HG03139 (cell line): ENCODE data around the gene CDK5RAP2.

ENCODE experiments used
- ATAC-seq: cut with Tn5 transposase; IDR thresholded peaks from one replicate; pipeline ENCODE4 v1.9.1; 2021; ENCODE audit not compliant: unreplicated experiment

Gene CDK5RAP2

GRCh38 chr9:120410925-120411501, 169.0 kb downstream of the CDK5RAP2 start:
- no peak for ATAC-seq

DNA sequence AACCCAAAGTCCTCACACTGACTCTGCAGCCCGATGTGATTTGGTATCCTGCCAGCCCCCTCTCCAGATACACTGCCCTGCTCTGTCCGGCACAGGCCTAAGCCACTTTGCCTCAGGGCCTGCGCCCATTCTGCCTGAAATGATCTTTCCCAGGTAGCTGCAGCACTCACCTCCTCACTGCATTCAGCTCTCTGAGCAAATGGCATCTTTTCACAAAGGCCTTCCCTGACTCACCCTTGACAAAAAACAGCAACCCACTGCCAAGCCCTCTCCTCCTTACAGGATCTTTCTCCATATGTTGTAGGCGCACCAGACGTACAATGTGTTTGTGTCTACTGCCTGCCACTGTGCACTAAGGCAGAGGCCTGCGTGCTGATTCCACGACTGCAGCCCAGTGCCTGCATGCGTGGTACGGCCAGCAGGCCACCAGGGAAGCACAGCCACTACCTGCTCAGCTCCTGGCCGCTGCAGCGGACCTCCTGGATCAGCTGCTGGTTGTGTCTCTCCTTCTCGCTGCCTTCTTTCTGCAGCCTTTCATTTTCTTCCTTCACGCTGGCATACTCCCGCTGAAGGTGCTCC, 171.2 kb downstream of the CDK5RAP2 start:
- no peak for ATAC-seq

DNA sequence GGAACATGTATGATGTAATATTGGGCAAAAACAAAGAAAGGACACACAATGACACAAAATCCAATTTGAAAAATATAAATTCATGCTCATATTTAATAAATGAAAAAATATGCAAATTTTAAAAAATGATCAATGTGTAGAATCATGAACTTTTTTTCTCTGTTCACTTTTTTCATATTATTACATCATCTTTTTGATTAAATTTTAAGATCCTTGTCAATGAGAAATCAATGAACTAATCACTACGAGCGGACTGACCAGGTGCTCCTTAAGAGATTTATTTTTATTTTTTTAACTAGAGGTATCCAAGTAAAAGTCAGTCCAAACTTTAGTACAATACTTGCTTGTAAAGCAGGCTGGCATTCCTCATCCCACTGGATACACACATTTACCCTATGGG, 174.1 kb downstream of the CDK5RAP2 start:
- ATAC-seq: no peak

DNA sequence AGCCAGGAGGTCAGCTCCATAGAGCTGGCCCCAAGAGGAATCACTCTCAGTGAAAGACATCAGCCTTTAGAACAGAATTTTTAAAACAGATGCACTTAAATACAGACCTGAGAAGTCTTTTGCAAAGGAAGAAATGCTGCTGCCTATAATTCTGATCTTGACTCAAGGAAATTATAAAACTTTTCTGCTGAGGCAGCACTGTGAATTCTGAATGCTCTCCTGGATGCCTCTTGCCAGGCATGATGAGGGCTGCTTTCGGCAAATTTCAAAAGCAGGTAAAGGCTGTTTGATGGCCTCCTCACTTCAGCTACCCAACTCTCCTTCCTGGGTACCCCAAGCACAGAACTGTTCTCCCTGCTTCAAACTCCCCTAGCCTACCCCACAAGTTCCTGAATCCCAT, 174.8 kb downstream of the CDK5RAP2 start:
- ATAC-seq: no peak

- ATAC-seq: no peak
Observed at GRCh38 chr9:120403543-120403856, 176.5 kb downstream of the CDK5RAP2 start.

- ATAC-seq: no peak
Observed at GRCh38 chr9:120402741-120403542, 177.0 kb downstream of the CDK5RAP2 start.

GRCh38 chr9:120399940-120400339, 180.0 kb downstream of the CDK5RAP2 start:
- no peak for ATAC-seq

DNA sequence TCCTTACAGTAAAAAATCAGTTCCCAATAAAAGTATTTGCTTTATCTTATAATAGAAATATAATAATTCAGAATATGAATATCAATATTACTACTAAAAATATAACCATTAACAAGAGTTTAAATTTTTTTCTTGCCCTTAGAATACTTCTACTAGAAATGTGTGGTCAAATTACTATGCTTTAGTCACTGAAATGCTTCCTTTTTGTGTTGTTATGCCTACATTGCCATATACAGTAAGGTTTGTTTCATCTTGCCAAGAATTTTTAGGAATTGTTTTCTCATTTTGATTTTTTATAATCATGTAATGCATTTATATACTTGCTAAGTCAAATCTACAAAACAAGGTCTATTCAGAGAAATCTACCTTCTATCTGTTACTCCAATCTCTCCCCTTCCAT, 181.7 kb downstream of the CDK5RAP2 start:
- ATAC-seq: no peak

GRCh38 chr9:120397453-120397852, 182.5 kb downstream of the CDK5RAP2 start:
- no peak for ATAC-seq

DNA sequence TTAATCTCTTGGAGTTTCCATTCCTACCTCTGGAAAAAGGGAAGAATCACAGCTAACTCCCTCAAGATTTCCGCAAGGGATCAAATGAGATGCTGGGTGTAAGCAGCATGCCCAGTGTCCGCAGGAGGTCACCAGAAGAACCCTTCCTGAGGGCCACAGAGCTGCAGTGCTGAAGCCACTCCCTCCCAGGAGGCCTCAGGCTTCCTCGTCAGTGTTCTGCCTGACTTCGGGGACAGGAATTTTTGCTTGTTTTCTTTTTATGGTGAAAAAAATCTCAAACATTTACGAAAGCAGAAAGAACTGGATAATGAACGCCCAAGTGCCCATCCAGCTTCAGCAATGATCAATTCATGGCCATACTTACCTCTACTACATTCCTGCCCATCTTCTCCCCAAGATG, 183.0 kb downstream of the CDK5RAP2 start:
- no peak for ATAC-seq

DNA sequence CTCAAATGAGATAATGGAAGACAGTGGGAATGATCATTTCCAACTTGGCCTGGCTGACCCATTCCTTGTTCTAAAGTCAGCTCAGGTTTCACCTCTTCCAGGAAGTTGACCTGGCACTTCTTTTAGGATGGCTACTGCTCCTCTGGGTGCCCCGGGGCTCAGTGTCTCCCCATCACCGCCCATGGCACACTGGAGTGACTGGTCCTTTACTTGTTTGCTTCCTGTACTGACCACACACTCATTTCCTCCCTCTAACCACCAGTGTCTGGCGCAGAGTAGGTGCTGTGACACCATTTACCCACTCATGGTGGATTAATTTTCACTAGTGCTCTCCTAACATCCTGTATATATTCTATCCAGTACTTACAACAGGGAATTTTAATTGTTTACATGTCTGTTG, 183.5 kb downstream of the CDK5RAP2 start:
- ATAC-seq: no peak

- no peak for ATAC-seq
Observed at GRCh38 chr9:120395376-120395775, 184.6 kb downstream of the CDK5RAP2 start.

GRCh38 chr9:120394058-120394669, 185.8 kb downstream of the CDK5RAP2 start:
- no peak for ATAC-seq

DNA sequence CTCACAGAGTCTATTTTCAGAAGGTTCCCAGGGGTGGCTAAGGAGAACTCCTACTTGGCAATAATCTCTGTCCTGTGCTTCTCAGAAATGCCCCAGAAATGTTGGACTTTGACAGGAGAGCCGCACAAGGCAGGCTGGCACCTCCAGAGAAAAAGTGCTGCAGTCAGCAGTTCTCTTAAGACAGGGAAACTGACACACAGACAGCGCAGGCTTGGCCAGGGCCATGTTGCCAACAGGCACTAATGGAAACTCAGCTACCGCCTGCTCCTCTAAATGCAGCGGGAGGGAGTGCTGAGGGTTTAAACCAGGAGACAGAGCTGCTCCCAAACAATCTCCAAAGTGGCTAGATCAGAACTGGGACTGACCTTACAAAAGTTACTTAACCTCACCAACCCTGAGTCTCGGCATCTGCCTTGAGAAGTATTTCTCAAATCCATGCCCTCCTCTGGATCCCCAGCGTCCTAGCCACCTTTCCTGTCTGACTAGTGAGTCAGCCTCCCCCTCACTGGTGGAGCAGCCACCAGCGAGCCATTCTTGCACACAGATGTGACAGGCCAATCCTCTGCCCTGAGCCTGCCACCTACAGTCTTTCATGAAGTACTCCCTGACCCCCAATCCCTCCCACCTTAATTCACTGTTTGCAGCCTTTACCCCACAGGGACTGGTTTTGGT, 186.4 kb downstream of the CDK5RAP2 start:
- ATAC-seq: no peak

- no peak for ATAC-seq
Observed at GRCh38 chr9:120392711-120393110, 187.3 kb downstream of the CDK5RAP2 start.

GRCh38 chr9:120392245-120392644, 187.7 kb downstream of the CDK5RAP2 start:
- ATAC-seq: no peak

- no peak for ATAC-seq
Observed at GRCh38 chr9:120391691-120392090, 188.3 kb downstream of the CDK5RAP2 start.

- ATAC-seq: no peak
Observed at GRCh38 chr9:120390637-120391190, 189.3 kb downstream of the CDK5RAP2 start.

GRCh38 chr9:120389867-120390266, 190.1 kb downstream of the CDK5RAP2 start:
- no peak for ATAC-seq

DNA sequence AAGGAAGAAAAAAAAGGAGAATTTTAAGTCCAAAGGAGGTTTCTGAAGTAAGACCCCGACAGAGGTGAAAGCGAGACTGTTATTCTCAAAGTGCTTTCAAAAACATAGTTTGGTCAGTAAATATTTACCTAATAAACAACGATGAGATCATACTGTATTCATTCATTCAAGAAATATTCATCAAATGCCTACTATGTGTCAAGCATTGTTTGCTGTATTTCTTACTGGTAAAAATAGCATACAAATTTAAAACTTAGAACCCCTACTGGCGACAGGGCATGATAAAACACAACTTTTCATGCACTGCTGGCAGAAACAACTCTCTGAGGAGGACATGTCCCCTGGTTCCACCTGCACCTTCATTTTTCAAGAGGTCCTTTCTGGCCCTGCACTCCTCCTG, 190.7 kb downstream of the CDK5RAP2 start:
- no peak for ATAC-seq
